Endodermal cell (in vitro differentiated cells): ENCODE results near the gene KIAA1671. TPM values are rescaled to one million over a fixed set of nuclear protein-coding genes. Genes with fewer than 3 reads are reported as not detected.

ENCODE experiments used
- DNase-seq: peaks from one replicate; pipeline ENCODE4 v3.0.0-alpha.2; 2017
- H3K27ac ChIP-seq: 2 replicates; pipeline ENCODE4 v1.5.1; 2013; ENCODE audit warnings: mild to moderate bottlenecking, low read depth, low read length, moderate library complexity
- H3K27me3 ChIP-seq: 2 replicates; pipeline ENCODE4 v1.6.1; 2013; ENCODE audit warnings: mild to moderate bottlenecking, low read length, moderate library complexity; ENCODE audit not compliant: insufficient read depth, control insufficient read depth, poor library complexity, severe bottlenecking
- H3K36me3 ChIP-seq: 2 replicates; pipeline ENCODE4 v1.7.0; 2013; ENCODE audit warnings: mild to moderate bottlenecking, low read length, moderate library complexity; ENCODE audit not compliant: control insufficient read depth, insufficient read depth
- H3K4me1 ChIP-seq: one replicate; pipeline ENCODE4 v1.7.0; 2013; ENCODE audit warnings: low read length; ENCODE audit not compliant: control insufficient read depth, insufficient read depth
- H3K4me3 ChIP-seq: 2 replicates; pipeline ENCODE4 v1.5.1; 2013; ENCODE audit warnings: mild to moderate bottlenecking, low read length, moderate library complexity
- H3K9ac ChIP-seq: 2 replicates; pipeline ENCODE4 v1.6.1; 2013; ENCODE audit warnings: mild to moderate bottlenecking, low read length, moderate library complexity; ENCODE audit not compliant: poor library complexity, severe bottlenecking; ENCODE audit errors: extremely low read depth
- H3K9me3 ChIP-seq: 2 replicates; pipeline ENCODE4 v1.6.1; 2013; ENCODE audit warnings: mild to moderate bottlenecking, low read length, moderate library complexity; ENCODE audit not compliant: control insufficient read depth
- H3K27ac Mint-ChIP-seq: 2 replicates; pipeline ENCODE4 v1.8.0; 2020; ENCODE audit warnings: mixed read lengths
- H3K27me3 Mint-ChIP-seq: 2 replicates; pipeline ENCODE4 v1.8.0; 2021; ENCODE audit warnings: mild to moderate bottlenecking, mixed read lengths; ENCODE audit not compliant: insufficient read depth
- H3K36me3 Mint-ChIP-seq: 2 replicates; pipeline ENCODE4 v1.8.0; 2020; ENCODE audit warnings: low read depth, mixed read lengths
- H3K4me1 Mint-ChIP-seq: 2 replicates; pipeline ENCODE4 v1.8.0; 2020; ENCODE audit warnings: mixed read lengths
- H3K4me3 Mint-ChIP-seq: 2 replicates; pipeline ENCODE4 v1.8.0; 2020; ENCODE audit warnings: mild to moderate bottlenecking, moderate library complexity, mixed read lengths
- H3K9me3 Mint-ChIP-seq: 2 replicates; pipeline ENCODE4 v1.8.0; 2020; ENCODE audit warnings: mild to moderate bottlenecking, mixed read lengths
- WGBS, 2 experiments: methylation state at CpG; one replicate each; pipeline versions ENCODE4 v1.1.5 to v1.1.7; 2013; ENCODE audit warnings: missing lambda C conversion rate in 2 of 2, mixed read lengths in 1 of 2; ENCODE audit not compliant: insufficient coverage in 1 of 2, insufficient read length in 1 of 2; 5-methylcytosine and 5-hydroxymethylcytosine counted together
- total RNA-seq, 2 donors: library from RNA; stranded (reverse); fragmentation: NEBNext Ultra II Directional in 1 of 2; extraction: Animal tissue kit (Norgen Biotek cat#: 25700) in 1 of 2; gene quantifications; 2 replicates in 1 of 2; 3 replicates in 1 of 2; pipeline ENCODE4 v1.2.1, GENCODE V29; 2021
- TF ChIP-seq, protein P1 (sequence below): fragments of 200-600 bp; sonication (generic); conservative IDR thresholded peaks from 2 replicates; pipeline ENCODE4 v1.5.0; 2021; ENCODE audit warnings: antibody characterized with exemption, mild to moderate bottlenecking

Gene KIAA1671
- total RNA-seq, 2 donors from 2014 or later = 38.8 to 43.7 TPM

DNA sequence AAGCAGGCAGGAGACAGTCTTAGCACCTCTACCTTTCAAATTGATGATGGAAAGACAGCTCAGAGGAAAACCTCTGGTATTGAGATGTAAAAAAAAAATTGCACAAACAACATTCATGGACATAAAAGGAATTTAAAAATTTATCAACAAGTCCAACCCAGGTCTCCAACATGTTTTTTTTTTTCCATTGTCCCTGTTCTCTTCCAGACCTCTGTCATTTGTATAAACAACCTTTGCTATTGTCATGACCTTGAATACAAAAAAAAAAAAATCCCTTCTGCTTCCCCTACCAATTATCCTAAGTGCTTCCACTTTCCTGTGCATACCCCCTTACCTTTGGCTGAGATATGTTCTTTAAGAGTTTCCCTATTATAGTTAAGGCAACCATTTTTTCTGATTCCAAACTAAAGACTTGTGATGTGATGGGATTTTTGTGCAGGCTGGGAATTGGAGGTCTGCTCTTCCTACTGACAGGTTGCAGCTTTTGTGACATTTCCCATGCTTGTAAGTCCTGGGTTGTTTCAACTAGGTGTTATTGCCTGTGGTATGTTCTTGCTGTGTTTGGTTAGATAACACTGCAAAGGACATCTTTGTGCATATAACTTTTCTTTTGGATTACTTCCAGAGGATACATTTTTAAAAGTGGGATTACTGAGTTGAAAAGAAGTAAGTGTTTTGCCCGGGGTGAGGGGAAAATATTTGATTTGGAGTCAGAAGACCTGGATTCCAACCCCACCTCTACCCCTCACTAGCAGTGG is 67.1 kb downstream of the KIAA1671 start:
- TF ChIP-seq, protein P1, sequence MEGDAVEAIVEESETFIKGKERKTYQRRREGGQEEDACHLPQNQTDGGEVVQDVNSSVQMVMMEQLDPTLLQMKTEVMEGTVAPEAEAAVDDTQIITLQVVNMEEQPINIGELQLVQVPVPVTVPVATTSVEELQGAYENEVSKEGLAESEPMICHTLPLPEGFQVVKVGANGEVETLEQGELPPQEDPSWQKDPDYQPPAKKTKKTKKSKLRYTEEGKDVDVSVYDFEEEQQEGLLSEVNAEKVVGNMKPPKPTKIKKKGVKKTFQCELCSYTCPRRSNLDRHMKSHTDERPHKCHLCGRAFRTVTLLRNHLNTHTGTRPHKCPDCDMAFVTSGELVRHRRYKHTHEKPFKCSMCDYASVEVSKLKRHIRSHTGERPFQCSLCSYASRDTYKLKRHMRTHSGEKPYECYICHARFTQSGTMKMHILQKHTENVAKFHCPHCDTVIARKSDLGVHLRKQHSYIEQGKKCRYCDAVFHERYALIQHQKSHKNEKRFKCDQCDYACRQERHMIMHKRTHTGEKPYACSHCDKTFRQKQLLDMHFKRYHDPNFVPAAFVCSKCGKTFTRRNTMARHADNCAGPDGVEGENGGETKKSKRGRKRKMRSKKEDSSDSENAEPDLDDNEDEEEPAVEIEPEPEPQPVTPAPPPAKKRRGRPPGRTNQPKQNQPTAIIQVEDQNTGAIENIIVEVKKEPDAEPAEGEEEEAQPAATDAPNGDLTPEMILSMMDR = no peak
- WGBS, 2 experiments = no CpG with 5 or more reads among the region's 1 CpG
- peaks cover 9% of the 10 kb centered on the region for H3K9me3 Mint-ChIP-seq
- Histone ChIP-seq H3K27ac (no peak overlapping the region), H3K9me3 (peaks cover 9% of the 10 kb centered on the region), H3K27me3 (no peaks in the 10 kb centered on the region), H3K36me3 (peaks cover 19% of the 10 kb centered on the region), H3K9ac (no peak overlapping the region), H3K4me1 (peaks cover 2% of the 10 kb centered on the region), H3K4me3 (no peak overlapping the region)
- peaks cover 23% of the 10 kb centered on the region for H3K36me3 Mint-ChIP-seq
- DNase-seq = no peak
- H3K4me3 Mint-ChIP-seq = no peak overlapping the region
- no peaks in the 10 kb centered on the region for H3K27me3 Mint-ChIP-seq
- H3K27ac Mint-ChIP-seq = no peak overlapping the region
- H3K4me1 Mint-ChIP-seq = peaks cover 14% of the 10 kb centered on the region

DNA sequence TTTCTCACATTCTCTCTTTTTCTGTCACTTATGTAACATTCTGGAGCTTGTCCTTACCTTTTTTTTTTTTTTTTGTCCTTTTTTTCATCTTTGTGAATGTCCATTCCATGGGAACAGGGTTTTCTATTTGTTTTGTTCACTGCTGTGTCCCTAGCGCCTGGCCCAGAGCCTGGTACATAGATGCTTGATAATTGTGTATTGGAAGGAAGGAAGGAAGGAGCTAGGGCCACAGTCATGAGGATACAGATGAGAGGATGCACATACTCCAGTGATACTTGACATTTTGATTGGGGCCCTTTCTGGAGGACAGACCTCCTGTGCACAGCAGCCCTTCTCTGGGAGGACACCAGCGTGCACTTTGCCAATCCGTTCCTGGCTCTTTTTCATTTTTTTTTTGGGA is 68.9 kb downstream of the KIAA1671 start:
- Histone ChIP-seq H3K4me3 (no peak overlapping the region), H3K9ac (no peak overlapping the region), H3K27ac (no peak overlapping the region), H3K4me1 (no peaks in the 10 kb centered on the region), H3K9me3 (peaks cover 6% of the 10 kb centered on the region), H3K36me3 (peaks cover 8% of the 10 kb centered on the region), H3K27me3 (no peaks in the 10 kb centered on the region)
- Mint-ChIP-seq H3K27ac (no peak overlapping the region), H3K36me3 (peaks cover 6% of the 10 kb centered on the region), H3K27me3 (no peaks in the 10 kb centered on the region), H3K9me3 (peaks cover 3% of the 10 kb centered on the region), H3K4me1 (peaks cover 14% of the 10 kb centered on the region), H3K4me3 (no peak overlapping the region)
- no peak for DNase-seq
- 93 to 95% methylated on average over 2 to 3 of the region's 3 CpGs for WGBS, 2 experiments
- TF ChIP-seq, protein P1 = no peak

DNA sequence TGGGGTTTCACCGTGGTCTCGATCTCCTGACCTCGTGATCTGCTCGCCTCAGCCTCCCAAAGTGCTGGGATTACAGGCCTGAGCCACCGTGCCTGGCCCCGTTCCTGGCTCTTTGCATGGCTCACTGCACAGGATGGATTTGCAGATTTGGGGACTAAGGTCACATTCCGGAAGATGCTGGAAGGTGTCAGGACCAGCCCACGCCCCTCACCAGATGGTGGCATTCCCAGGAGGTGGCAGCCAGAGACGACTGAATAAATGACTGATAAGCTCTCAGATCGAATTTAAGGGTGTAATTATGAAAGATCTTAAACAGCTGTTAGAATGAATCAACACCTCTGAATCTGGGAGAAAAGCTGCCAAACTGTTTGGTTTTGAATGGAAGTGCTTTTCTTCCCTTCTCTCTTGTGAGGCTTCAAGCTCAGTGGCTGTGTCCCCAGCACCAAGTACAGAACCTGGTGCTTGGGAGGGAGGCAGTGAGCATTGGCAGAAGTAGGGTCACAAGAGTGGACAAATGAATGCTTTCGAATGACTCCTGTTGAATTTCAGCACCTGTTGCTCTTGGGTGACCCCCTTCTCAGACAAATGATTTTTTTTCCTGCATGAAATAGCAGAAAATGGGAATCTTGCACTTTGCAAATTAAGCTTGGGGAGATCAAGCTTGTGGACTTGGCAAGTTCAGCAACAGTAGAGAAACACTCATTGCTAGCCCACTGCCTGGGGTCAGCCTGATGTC is 69.6 kb downstream of the KIAA1671 start:
- WGBS, 2 experiments = 88 to 90% methylated on average over 6 to 11 of the region's 11 CpGs
- Mint-ChIP-seq H3K4me3 (no peak overlapping the region), H3K9me3 (no peaks in the 10 kb centered on the region), H3K27ac (peak overlapping the region; percentile 64), H3K36me3 (no peaks in the 10 kb centered on the region), H3K27me3 (no peaks in the 10 kb centered on the region), H3K4me1 (peaks cover 20% of the 10 kb centered on the region)
- Histone ChIP-seq H3K27ac (peak overlapping the region; percentile 69), H3K9me3 (no peaks in the 10 kb centered on the region), H3K27me3 (no peaks in the 10 kb centered on the region), H3K9ac (no peak overlapping the region), H3K4me3 (no peak overlapping the region), H3K36me3 (peaks cover 5% of the 10 kb centered on the region), H3K4me1 (no peaks in the 10 kb centered on the region)
- no peak for DNase-seq
- TF ChIP-seq, protein P1 = no peak
